Stomach (tissue), 9 donors: ENCODE data around the gene TDRD12. TPM values are rescaled to one million over a fixed set of nuclear protein-coding genes. Genes with fewer than 3 reads are reported as not detected.
"Not testable (repeated sequence)": the region's sequence is repeated elsewhere in the genome, so short reads cannot be mapped to it uniquely, and the experiment has no call there.

ENCODE experiments used
- DNase-seq, 2 donors: peaks; one replicate each; pipeline versions ENCODE4 v3.0.0 to v3.0.0-alpha.2; 2013 to 2019
- H3K27ac ChIP-seq, 5 donors: fragments of 200-600 bp in 4 of 5; sonication (generic) in 4 of 5; one replicate each; pipeline ENCODE4 v1.5.1; 2013 to 2019; ENCODE audit warnings: mild to moderate bottlenecking in 1 of 5, moderate library complexity in 1 of 5
- H3K27me3 ChIP-seq, 3 donors: fragments of 200-600 bp; sonication (generic); one replicate each; pipeline ENCODE4 v1.5.1; 2017 to 2019; ENCODE audit warnings: mixed run types in 1 of 3
- H3K36me3 ChIP-seq, 4 donors: fragments of 200-600 bp; sonication (generic); 1 replicate in 3 of 4; 2 replicates in 1 of 4; pipeline ENCODE4 v1.5.1; 2016 to 2019
- H3K4me1 ChIP-seq, 4 donors: fragments of 200-600 bp; sonication (generic); one replicate each; pipeline ENCODE4 v1.5.1; 2016 to 2019
- H3K4me3 ChIP-seq, 4 donors: fragments of 200-600 bp; sonication (generic) in 3 of 4; one replicate each; pipeline ENCODE4 v1.5.1; 2016 to 2019; ENCODE audit warnings: mild to moderate bottlenecking in 1 of 4
- H3K9me3 ChIP-seq, 4 donors: fragments of 200-600 bp; sonication (generic); one replicate each; pipeline ENCODE4 v1.5.1; 2016 to 2019
- EP300 ChIP-seq: sonication (generic); formaldehyde crosslinking; IDR thresholded peaks from one replicate; pipeline ENCODE4 v1.6.1; 2017; ENCODE audit warnings: antibody characterized with exemption
- POLR2A ChIP-seq, 4 donors: fragments of 450-650 bp; IDR thresholded peaks; one replicate each; pipeline ENCODE4 v1.6.1; 2016; ENCODE audit warnings: antibody characterized with exemption in 4 of 4, control low read depth in 2 of 4, mild to moderate bottlenecking in 1 of 4, moderate library complexity in 1 of 4
- POLR2AphosphoS5 ChIP-seq, 3 donors: sonication (generic); formaldehyde crosslinking; IDR thresholded peaks; one replicate each; pipeline ENCODE4 v1.6.1; 2016; ENCODE audit warnings: antibody characterized with exemption in 3 of 3
- WGBS, 5 donors: extraction: QIAGEN DNeasy Blood & Tissue Kit in 3 of 5; methylation state at CpG; one replicate each; pipeline versions ENCODE4 v1.1.5 to v1.1.7; 2013 to 2018; 5-methylcytosine and 5-hydroxymethylcytosine counted together
- intact Hi-C: fragments of 100-400 bp; cut with DNase I; formaldehyde crosslinking; loops from one replicate; pipeline ENCODE4 v1.15.1; 2023; ENCODE audit warnings: low total_unique reads
- polyA plus RNA-seq, 3 donors: library from polyadenylated mRNA; stranded (reverse); fragments of 200-250 nt; gene quantifications; one replicate each; pipeline ENCODE4 v1.2.3, GENCODE V29; 2013
- total RNA-seq, 5 donors: library from RNA; depleted of rRNA; stranded (reverse); fragments of >200 nt; gene quantifications; one replicate each; pipeline versions ENCODE4 v1.1.0 to v1.2.3, GENCODE V29; 2014 to 2016
- TF ChIP-seq, protein P1 (sequence below), 7 experiments: fragments of 450-650 bp in 4 of 7; fragments of 200-600 bp in 3 of 7; sonication (generic) in 3 of 7; IDR thresholded peaks; one replicate each; pipeline ENCODE4 v1.5.1; 2016 to 2019; ENCODE audit warnings: antibody characterized with exemption in 7 of 7, control low read depth in 2 of 7, mild to moderate bottlenecking in 1 of 7
- donor health status: healthy with polysubstance abuse.
- donor health status: Bipolar disorder and iron deficiency.
- donor health status: healthy.

The TDRD12 gene
- total and polyA plus RNA-seq, 8 donors = 0.03 to 0.73 TPM; not detected in 6

DNA sequence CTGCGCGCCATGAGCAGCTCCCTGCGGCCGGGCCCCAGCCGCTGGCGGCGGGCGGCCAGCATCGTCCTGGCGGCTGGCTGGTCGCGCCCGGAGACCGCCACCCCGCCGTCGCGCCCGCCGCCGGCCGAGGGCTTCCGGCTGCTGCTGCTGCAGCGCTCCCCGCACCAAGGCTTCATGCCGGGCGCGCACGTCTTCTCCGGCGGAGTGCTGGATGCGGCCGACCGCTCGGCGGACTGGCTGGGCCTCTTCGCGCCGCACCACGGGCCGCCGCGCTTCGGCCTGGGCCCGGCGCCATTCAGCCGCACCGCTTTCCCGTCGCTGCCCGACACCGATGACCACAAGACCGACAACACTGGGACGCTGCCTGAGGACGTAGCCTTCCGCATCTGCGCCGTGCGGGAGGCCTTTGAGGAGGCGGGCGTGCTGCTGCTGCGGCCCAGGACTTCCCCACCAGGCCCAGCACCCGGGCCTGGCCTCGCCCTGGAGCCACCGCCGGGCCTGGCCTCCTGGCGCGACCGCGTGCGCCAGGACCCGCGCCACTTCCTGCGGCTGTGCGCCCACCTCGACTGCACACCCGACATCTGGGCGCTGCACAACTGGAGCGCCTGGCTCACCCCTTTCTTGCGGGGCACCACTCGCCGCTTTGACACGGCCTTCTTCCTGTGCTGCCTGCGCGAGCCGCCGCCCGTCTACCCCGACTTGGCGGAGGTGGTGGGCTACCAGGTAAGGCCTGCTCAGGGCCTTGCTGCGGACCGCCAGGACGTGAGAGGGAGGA lies 27.4 kb upstream of the TDRD12 start:
- Histone ChIP-seq H3K36me3 (peaks cover 0 to 3% (median under 1%) of the 10 kb centered on the region in 4 donors), H3K9me3 (no peaks in the 10 kb centered on the region), H3K27ac (peak overlapping the region; percentile 74 to 95 (median 91)), H3K27me3 (no peaks in the 10 kb centered on the region), H3K4me3 (peak overlapping the region; percentile 60 to 83 (median 73)), H3K4me1 (peaks cover 52 to 71% (median 66%) of the 10 kb centered on the region in 4 donors)
- WGBS, 5 donors = 0 to 8% (median 2%) methylated on average over 33 to 93 of the region's 93 CpGs
- DNase-seq = peak; percentile 70 to 88
- TF ChIP-seq POLR2AphosphoS5 (IDR thresholded peaks at IDR 0.05) = peak in 2 of 3 donors; percentile 38 to 64
- TF ChIP-seq POLR2A (IDR thresholded peaks at IDR 0.05) = no peak
- TF ChIP-seq, protein P1, sequence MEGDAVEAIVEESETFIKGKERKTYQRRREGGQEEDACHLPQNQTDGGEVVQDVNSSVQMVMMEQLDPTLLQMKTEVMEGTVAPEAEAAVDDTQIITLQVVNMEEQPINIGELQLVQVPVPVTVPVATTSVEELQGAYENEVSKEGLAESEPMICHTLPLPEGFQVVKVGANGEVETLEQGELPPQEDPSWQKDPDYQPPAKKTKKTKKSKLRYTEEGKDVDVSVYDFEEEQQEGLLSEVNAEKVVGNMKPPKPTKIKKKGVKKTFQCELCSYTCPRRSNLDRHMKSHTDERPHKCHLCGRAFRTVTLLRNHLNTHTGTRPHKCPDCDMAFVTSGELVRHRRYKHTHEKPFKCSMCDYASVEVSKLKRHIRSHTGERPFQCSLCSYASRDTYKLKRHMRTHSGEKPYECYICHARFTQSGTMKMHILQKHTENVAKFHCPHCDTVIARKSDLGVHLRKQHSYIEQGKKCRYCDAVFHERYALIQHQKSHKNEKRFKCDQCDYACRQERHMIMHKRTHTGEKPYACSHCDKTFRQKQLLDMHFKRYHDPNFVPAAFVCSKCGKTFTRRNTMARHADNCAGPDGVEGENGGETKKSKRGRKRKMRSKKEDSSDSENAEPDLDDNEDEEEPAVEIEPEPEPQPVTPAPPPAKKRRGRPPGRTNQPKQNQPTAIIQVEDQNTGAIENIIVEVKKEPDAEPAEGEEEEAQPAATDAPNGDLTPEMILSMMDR (IDR thresholded peaks at IDR 0.05) = no peak
- TF ChIP-seq EP300 = no peak
- intact Hi-C loops = no loop called here

- DNase-seq = no peak
- peak overlapping the region; percentile 60 to 83 (median 73) for H3K4me3 ChIP-seq
- peaks cover 0 to 7% (median 2%) of the 10 kb centered on the region in 4 donors for H3K36me3 ChIP-seq
- H3K27me3 ChIP-seq = no peaks in the 10 kb centered on the region
- peaks cover 52 to 75% (median 71%) of the 10 kb centered on the region in 4 donors for H3K4me1 ChIP-seq
- TF ChIP-seq, protein P1 (IDR thresholded peaks at IDR 0.05) = no peak
- no peak for TF ChIP-seq POLR2A (IDR thresholded peaks at IDR 0.05)
- no peak for TF ChIP-seq EP300
- TF ChIP-seq POLR2AphosphoS5 (IDR thresholded peaks at IDR 0.05) = no peak
- WGBS, 5 donors = 7 to 26% (median 21%) methylated on average over 5 to 7 of the region's 7 CpGs
- no peaks in the 10 kb centered on the region for H3K9me3 ChIP-seq
- intact Hi-C loops = no loop called here
- H3K27ac ChIP-seq = peak overlapping the region; percentile 74 to 95 (median 91)
Observed at GRCh38 chr19:32692727-32693061, 26.9 kb upstream of the TDRD12 start.

DNA sequence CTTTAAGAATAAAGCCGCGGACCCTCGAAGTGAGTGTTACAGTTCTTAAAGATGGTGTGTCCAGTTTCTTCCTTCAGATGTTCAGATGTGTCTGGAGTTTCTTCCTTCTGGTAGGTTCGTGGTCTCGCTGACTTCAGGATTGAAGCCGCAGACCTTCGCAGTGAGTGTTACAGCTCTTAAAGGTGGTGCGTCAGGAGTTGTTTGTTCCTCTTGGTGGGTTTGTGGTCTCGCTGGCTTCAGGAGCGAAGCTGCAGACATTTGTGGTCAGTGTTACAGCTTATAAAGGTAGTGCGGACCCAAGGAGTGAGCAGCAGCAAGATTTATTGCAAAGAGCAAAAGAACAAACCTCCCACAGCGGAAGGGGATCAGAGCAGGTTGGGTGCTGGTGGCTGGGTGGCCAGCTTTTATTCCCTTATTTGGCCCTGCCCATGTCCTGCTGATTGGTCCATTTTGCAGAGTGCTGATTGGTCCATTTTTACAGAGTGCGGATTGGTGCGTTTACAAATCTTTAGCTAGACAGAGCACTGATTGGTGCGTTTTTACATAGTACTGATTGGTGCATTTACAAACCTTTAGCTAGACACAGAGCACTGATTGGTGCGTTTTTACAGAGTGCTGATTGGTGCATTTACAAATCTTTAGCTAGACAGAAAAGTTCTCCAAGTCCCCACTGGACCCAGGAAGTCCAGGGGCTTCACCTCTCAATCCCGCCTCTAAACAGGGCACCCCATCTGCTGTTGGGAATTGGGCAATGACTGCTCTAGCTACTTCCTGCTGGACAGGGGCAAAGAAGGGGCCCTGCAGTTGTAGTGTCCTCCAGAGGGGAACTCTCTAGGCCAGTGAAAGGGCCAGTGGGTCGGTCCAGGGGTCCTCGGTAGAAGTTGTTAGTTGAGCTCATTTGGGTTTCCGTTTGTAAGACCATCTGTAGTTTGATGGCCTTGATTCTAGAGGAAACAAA lies 26.1 kb upstream of the TDRD12 start:
- Histone ChIP-seq H3K4me1 (peaks cover 52 to 82% (median 71%) of the 10 kb centered on the region in 4 donors), H3K4me3 (peak overlapping the region; percentile 60 to 83 (median 73)), H3K36me3 (peaks cover under 1 to 15% (median 7%) of the 10 kb centered on the region in 4 donors), H3K27ac (peak overlapping the region; percentile 29 to 95 (median 83))
- WGBS, 5 donors = 69 to 80% (median 74%) methylated on average over 20 of the region's 20 CpGs
- DNase-seq, intact Hi-C loops, H3K27me3 ChIP-seq, H3K9me3 ChIP-seq: not testable (repeated sequence)
- peak in 1 of 4 donors; percentile 31 for TF ChIP-seq POLR2A (IDR thresholded peaks at IDR 0.05)
- peak in 1 of 3 donors; percentile 25 for TF ChIP-seq POLR2AphosphoS5 (IDR thresholded peaks at IDR 0.05)

DNA sequence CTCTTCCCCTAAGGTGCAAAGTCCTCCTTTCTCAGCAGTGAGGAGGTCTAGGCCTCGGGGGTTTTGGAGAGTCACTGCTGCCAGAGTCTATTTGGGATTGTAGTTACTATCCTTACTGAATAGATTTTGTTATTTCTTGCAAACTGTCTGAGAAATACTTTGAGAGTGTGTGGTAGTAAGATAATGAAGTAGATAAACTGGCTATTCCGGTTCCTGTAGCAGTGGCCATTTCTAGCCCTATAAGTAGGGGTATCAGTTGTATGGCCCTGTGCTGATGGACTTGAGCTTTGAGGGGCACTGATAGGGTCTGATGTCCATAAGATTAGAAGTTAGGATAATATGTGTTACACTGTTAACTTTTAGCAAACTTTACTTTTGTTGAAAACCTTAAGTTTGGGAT lies 25.3 kb upstream of the TDRD12 start:
- H3K36me3 ChIP-seq = peaks cover 6 to 24% (median 16%) of the 10 kb centered on the region in 4 donors
- intact Hi-C loops, DNase-seq, H3K27me3 ChIP-seq, H3K9me3 ChIP-seq: not testable (repeated sequence)
- H3K4me3 ChIP-seq = peak overlapping the region; percentile 60 to 83 (median 73)
- peak overlapping the region; percentile 2 to 95 (median 83) for H3K27ac ChIP-seq
- peaks cover 52 to 88% (median 71%) of the 10 kb centered on the region in 4 donors for H3K4me1 ChIP-seq
- WGBS, 5 donors = 23 to 55% (median 45%) methylated on average over 2 of the region's 2 CpGs

GRCh38 chr19:32694851-32695250 lies 24.7 kb upstream of the TDRD12 start:
- intact Hi-C loops, H3K9me3 ChIP-seq, DNase-seq, H3K27me3 ChIP-seq: not testable (repeated sequence)
- H3K27ac ChIP-seq = peak overlapping the region in 4 of 5 donors; percentile 29 to 95 (median 60)
- H3K36me3 ChIP-seq = peaks cover 11 to 29% (median 21%) of the 10 kb centered on the region in 4 donors
- WGBS, 5 donors = 22 to 38% (median 35%) methylated on average over 2 of the region's 2 CpGs
- H3K4me3 ChIP-seq = peak overlapping the region in 3 of 4 donors; percentile 60 to 83 (median 64)
- peaks cover 52 to 84% (median 69%) of the 10 kb centered on the region in 4 donors for H3K4me1 ChIP-seq
